Measurements from ENCODE around the gene ACTR3. TPM values are rescaled to one million over a fixed set of nuclear protein-coding genes. Genes with fewer than 3 reads are reported as not detected.
A peak's percentile ranks its signal among the peaks of the same experiment; 100 is the strongest.

ACTR3 gene
- total and polyA plus RNA-seq, 8 donors: 10.3 to 112 (median 52.9) TPM

- TF ChIP-seq CTCF (IDR thresholded peaks at IDR 0.05): no peak
- WGBS, 2 donors: 54 to 72% methylated on average over 2 of the region's 2 CpGs
- H3K4me1 ChIP-seq: peaks cover 0 to 7% (median 0%) of the 10 kb centered on the region in 3 donors
- intact Hi-C loops (cut with DNase I): no loop called here
- FAIRE-seq (no peak), ATAC-seq (no peak), DNase-seq (no peak)
- no peaks in the 10 kb centered on the region for H3K9me3 ChIP-seq
- H3K4me3 ChIP-seq: no peak overlapping the region
- H3K27me3 ChIP-seq: no peaks in the 10 kb centered on the region
- no peaks in the 10 kb centered on the region for H3K36me3 ChIP-seq
- H3K27ac ChIP-seq: no peak overlapping the region
Observed at GRCh38 chr2:113875135-113875534, 14.8 kb upstream of the ACTR3 start.

GRCh38 chr2:113876503-113877387 is 13.1 kb upstream of the ACTR3 start:
- ATAC-seq: peak; percentile 71 to 93 (median 92)
- H3K27me3 ChIP-seq: no peaks in the 10 kb centered on the region
- FAIRE-seq: no peak
- TF ChIP-seq CTCF (IDR thresholded peaks at IDR 0.05): no peak
- WGBS, 2 donors: 50% methylated on average over 19 of the region's 19 CpGs
- intact Hi-C loops (cut with DNase I): no loop called here
- no peak overlapping the region for H3K4me3 ChIP-seq
- no peaks in the 10 kb centered on the region for H3K9me3 ChIP-seq
- H3K27ac ChIP-seq: peak overlapping the region in 3 of 4 donors; percentile 39 to 73 (median 40)
- DNase-seq: peak; percentile 39 to 84 (median 74)
- H3K36me3 ChIP-seq: no peaks in the 10 kb centered on the region
- H3K4me1 ChIP-seq: peaks cover 0 to 7% (median 0%) of the 10 kb centered on the region in 3 donors

GRCh38 chr2:113877711-113878598 is 11.9 kb upstream of the ACTR3 start:
- intact Hi-C loops (cut with DNase I): no loop called here
- peak overlapping the region in 1 of 4 donors; percentile 73 for H3K27ac ChIP-seq
- no peaks in the 10 kb centered on the region for H3K36me3 ChIP-seq

GRCh38 chr2:113878743-113879142 is 11.1 kb upstream of the ACTR3 start:
- H3K27me3 ChIP-seq: no peaks in the 10 kb centered on the region
- FAIRE-seq (no peak), DNase-seq (no peak), ATAC-seq (no peak)
- no peak overlapping the region for H3K27ac ChIP-seq
- H3K9me3 ChIP-seq: no peaks in the 10 kb centered on the region
- H3K36me3 ChIP-seq: no peaks in the 10 kb centered on the region
- peaks cover 0 to 7% (median 0%) of the 10 kb centered on the region in 3 donors for H3K4me1 ChIP-seq
- intact Hi-C loops (cut with DNase I): no loop called here
- no peak overlapping the region for H3K4me3 ChIP-seq
- 77 to 86% methylated on average over 1 of the region's 1 CpG for WGBS, 2 donors
- TF ChIP-seq CTCF (IDR thresholded peaks at IDR 0.05): no peak

More at GRCh38 chr2:113877711-113878598, 11.9 kb upstream of the ACTR3 start:
- Histone ChIP-seq H3K27me3 (no peaks in the 10 kb centered on the region), H3K9me3 (no peaks in the 10 kb centered on the region), H3K4me3 (no peak overlapping the region), H3K4me1 (peaks cover 0 to 7% (median 0%) of the 10 kb centered on the region in 3 donors)
- WGBS, 2 donors: 52 to 65% methylated on average over 4 of the region's 4 CpGs
- FAIRE-seq (peak; percentile 59), DNase-seq (no peak), ATAC-seq (peak in 2 of 4 donors; percentile 29 to 53)
- TF ChIP-seq CTCF (IDR thresholded peaks at IDR 0.05): no peak

Data from pancreas (tissue), 10 donors.